Erythroblast (primary cell): ENCODE data around the gene CCSER1.

ENCODE experiments used
- GATA1 ChIP-seq: IDR thresholded peaks from 2 replicates; pipeline ENCODE4 v1.6.1; 2011; ENCODE audit warnings: low read depth, mild to moderate bottlenecking, control low read depth, low read length, moderate library complexity
- POLR2A ChIP-seq: IDR thresholded peaks from 2 replicates; pipeline ENCODE4 v1.6.1; 2011; ENCODE audit warnings: mild to moderate bottlenecking, low read length

GRCh38 chr4:91592125-91592524, 1464.9 kb downstream of the CCSER1 start:
- no peak for TF ChIP-seq GATA1
- no peak for TF ChIP-seq POLR2A
